ENCODE results near the gene C21orf58. TPM values are rescaled to one million over a fixed set of nuclear protein-coding genes. Genes with fewer than 3 reads are reported as not detected.

C21orf58 gene
- total and polyA plus RNA-seq, 2 experiments from 2014 or later, result 17.7 to 23.9 TPM

- peak overlapping the region; percentile 91 for H3K4me2 ChIP-seq
- H3K36me3 Mint-ChIP-seq (ENCODE audit: low read depth), result peaks cover 47% of the 10 kb centered on the region
- no peak overlapping the region for H2AFZ ChIP-seq
- H3K9me2 ChIP-seq (ENCODE audit: insufficient read depth), result no peaks in the 10 kb centered on the region
- H3K4me1 ChIP-seq (ENCODE audit: insufficient read depth), result peaks cover 46% of the 10 kb centered on the region
- H3K79me2 ChIP-seq (replicated peaks; ENCODE audit: insufficient read depth), result peaks cover 51% of the 10 kb centered on the region
- H3K27me3 Mint-ChIP-seq (ENCODE audit: insufficient read depth, low read depth, poor library complexity), result peaks cover 8% of the 10 kb centered on the region
- peak overlapping the region; percentile 83 for H3K4me3 ChIP-seq
- H3K9me3 Mint-ChIP-seq, result no peaks in the 10 kb centered on the region
- ATAC-seq, result no peak
- H3K27ac ChIP-seq (ENCODE audit: low read depth), result peak overlapping the region; percentile 96
- no peak for DNase-seq (ENCODE audit: low spot score)
- H3K4me1 Mint-ChIP-seq, result peaks cover 43% of the 10 kb centered on the region
- peaks cover 10% of the 10 kb centered on the region for H3K36me3 ChIP-seq (ENCODE audit: insufficient read depth)
- H3F3A ChIP-seq (replicated peaks; ENCODE audit: low read depth), result peaks cover 30% of the 10 kb centered on the region
- H3K27me3 ChIP-seq (ENCODE audit: insufficient read depth), result no peaks in the 10 kb centered on the region
- peak overlapping the region; percentile 91 for H3K27ac Mint-ChIP-seq
- peaks cover 24% of the 10 kb centered on the region for H4K20me1 ChIP-seq (replicated peaks; ENCODE audit: insufficient read depth)
- peak overlapping the region; percentile 91 for H3K4me3 Mint-ChIP-seq
- TF ChIP-seq ZNF331 (CRISPR knock-in tag; IDR thresholded peaks at IDR 0.05; ENCODE audit: low read depth) (no peak), EZH2 (IDR thresholded peaks at IDR 0.05; ENCODE audit: low read depth, unreplicated experiment) (no peak), POLR2AphosphoS5 (IDR thresholded peaks at IDR 0.05; ENCODE audit: low read depth) (no peak), JUNB (IDR thresholded peaks at IDR 0.05; ENCODE audit: unreplicated experiment) (no peak), ZNF114 (CRISPR knock-in tag; IDR thresholded peaks at IDR 0.05) (no peak), REST (IDR thresholded peaks at IDR 0.05; ENCODE audit: unreplicated experiment) (no peak), CREB1 (CRISPR knock-in tag; IDR thresholded peaks at IDR 0.05; ENCODE audit: low read depth) (no peak), CTCF (conservative IDR thresholded peaks at IDR 0.05; ENCODE audit: low read depth in 2 of 2) (no peak), EZH2phosphoT487 (IDR thresholded peaks at IDR 0.05; ENCODE audit: unreplicated experiment) (no peak), STAT1 (IDR thresholded peaks at IDR 0.05; ENCODE audit: unreplicated experiment) (no peak), NANOG (IDR thresholded peaks at IDR 0.05; ENCODE audit: borderline replicate concordance) (no peak)
- TF ChIP-seq, protein P1, sequence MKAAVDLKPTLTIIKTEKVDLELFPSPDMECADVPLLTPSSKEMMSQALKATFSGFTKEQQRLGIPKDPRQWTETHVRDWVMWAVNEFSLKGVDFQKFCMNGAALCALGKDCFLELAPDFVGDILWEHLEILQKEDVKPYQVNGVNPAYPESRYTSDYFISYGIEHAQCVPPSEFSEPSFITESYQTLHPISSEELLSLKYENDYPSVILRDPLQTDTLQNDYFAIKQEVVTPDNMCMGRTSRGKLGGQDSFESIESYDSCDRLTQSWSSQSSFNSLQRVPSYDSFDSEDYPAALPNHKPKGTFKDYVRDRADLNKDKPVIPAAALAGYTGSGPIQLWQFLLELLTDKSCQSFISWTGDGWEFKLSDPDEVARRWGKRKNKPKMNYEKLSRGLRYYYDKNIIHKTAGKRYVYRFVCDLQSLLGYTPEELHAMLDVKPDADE (IDR thresholded peaks at IDR 0.05), result no peak
- TF ChIP-seq, protein P2, sequence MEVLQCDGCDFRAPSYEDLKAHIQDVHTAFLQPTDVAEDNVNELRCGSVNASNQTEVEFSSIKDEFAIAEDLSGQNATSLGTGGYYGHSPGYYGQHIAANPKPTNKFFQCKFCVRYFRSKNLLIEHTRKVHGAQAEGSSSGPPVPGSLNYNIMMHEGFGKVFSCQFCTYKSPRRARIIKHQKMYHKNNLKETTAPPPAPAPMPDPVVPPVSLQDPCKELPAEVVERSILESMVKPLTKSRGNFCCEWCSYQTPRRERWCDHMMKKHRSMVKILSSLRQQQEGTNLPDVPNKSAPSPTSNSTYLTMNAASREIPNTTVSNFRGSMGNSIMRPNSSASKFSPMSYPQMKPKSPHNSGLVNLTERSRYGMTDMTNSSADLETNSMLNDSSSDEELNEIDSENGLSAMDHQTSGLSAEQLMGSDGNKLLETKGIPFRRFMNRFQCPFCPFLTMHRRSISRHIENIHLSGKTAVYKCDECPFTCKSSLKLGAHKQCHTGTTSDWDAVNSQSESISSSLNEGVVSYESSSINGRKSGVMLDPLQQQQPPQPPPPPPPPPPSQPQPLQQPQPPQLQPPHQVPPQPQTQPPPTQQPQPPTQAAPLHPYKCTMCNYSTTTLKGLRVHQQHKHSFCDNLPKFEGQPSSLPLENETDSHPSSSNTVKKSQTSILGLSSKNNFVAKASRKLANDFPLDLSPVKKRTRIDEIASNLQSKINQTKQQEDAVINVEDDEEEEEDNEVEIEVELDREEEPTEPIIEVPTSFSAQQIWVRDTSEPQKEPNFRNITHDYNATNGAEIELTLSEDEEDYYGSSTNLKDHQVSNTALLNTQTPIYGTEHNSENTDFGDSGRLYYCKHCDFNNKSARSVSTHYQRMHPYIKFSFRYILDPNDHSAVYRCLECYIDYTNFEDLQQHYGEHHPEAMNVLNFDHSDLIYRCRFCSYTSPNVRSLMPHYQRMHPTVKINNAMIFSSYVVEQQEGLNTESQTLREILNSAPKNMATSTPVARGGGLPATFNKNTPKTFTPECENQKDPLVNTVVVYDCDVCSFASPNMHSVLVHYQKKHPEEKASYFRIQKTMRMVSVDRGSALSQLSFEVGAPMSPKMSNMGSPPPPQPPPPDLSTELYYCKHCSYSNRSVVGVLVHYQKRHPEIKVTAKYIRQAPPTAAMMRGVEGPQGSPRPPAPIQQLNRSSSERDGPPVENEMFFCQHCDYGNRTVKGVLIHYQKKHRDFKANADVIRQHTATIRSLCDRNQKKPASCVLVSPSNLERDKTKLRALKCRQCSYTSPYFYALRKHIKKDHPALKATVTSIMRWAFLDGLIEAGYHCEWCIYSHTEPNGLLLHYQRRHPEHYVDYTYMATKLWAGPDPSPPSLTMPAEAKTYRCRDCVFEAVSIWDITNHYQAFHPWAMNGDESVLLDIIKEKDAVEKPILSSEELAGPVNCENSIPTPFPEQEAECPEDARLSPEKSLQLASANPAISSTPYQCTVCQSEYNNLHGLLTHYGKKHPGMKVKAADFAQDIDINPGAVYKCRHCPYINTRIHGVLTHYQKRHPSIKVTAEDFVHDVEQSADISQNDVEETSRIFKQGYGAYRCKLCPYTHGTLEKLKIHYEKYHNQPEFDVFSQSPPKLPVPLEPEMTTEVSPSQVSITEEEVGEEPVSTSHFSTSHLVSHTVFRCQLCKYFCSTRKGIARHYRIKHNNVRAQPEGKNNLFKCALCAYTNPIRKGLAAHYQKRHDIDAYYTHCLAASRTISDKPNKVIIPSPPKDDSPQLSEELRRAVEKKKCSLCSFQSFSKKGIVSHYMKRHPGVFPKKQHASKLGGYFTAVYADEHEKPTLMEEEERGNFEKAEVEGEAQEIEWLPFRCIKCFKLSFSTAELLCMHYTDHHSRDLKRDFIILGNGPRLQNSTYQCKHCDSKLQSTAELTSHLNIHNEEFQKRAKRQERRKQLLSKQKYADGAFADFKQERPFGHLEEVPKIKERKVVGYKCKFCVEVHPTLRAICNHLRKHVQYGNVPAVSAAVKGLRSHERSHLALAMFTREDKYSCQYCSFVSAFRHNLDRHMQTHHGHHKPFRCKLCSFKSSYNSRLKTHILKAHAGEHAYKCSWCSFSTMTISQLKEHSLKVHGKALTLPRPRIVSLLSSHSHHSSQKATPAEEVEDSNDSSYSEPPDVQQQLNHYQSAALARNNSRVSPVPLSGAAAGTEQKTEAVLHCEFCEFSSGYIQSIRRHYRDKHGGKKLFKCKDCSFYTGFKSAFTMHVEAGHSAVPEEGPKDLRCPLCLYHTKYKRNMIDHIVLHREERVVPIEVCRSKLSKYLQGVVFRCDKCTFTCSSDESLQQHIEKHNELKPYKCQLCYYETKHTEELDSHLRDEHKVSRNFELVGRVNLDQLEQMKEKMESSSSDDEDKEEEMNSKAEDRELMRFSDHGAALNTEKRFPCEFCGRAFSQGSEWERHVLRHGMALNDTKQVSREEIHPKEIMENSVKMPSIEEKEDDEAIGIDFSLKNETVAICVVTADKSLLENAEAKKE (CRISPR knock-in tag; IDR thresholded peaks at IDR 0.05), result no peak
Observed at GRCh38 chr21:46287541-46287940, 36.1 kb downstream of the C21orf58 start.

Data from GM23338 (cell line).